Liver (tissue), 9 donors: Measurements from ENCODE around the gene CUEDC1. TPM values are rescaled to one million over a fixed set of nuclear protein-coding genes. Genes with fewer than 3 reads are reported as not detected.

ENCODE experiments used
- DNase-seq: peaks from one replicate; pipeline ENCODE4 v3.0.0-alpha.2; 2017; ENCODE audit warnings: low spot score
- H3K27ac ChIP-seq, 2 donors: one replicate each; pipeline ENCODE4 v1.7.0; 2013; ENCODE audit warnings: inconsistent platforms in 2 of 2, low read length in 2 of 2, control low read depth in 1 of 2, low read depth in 1 of 2, mild to moderate bottlenecking in 1 of 2
- H3K27me3 ChIP-seq, 4 donors: one replicate each; pipeline versions ENCODE4 v1.6.1 to v1.7.0; 2013; ENCODE audit warnings: low read length in 3 of 4, inconsistent platforms in 1 of 4, mild to moderate bottlenecking in 1 of 4, moderate library complexity in 1 of 4; ENCODE audit not compliant: control insufficient read depth in 4 of 4, insufficient read depth in 4 of 4
- H3K36me3 ChIP-seq, 4 donors: one replicate each; pipeline versions ENCODE4 v1.6.1 to v1.7.0; 2013; ENCODE audit warnings: low read length in 3 of 4, mild to moderate bottlenecking in 3 of 4, low read depth in 1 of 4, moderate library complexity in 1 of 4; ENCODE audit not compliant: control insufficient read depth in 4 of 4, insufficient read depth in 3 of 4
- H3K4me1 ChIP-seq, 4 donors: one replicate each; pipeline versions ENCODE4 v1.6.1 to v1.7.0; 2013; ENCODE audit warnings: low read length in 3 of 4, mild to moderate bottlenecking in 3 of 4, moderate library complexity in 1 of 4; ENCODE audit not compliant: control insufficient read depth in 4 of 4, insufficient read depth in 4 of 4
- H3K4me3 ChIP-seq, 3 donors: one replicate each; pipeline versions ENCODE4 v1.6.1 to v1.7.0; 2013; ENCODE audit warnings: low read length in 3 of 3, control low read depth in 1 of 3, low read depth in 1 of 3, mild to moderate bottlenecking in 1 of 3
- H3K9ac ChIP-seq, 2 donors: one replicate each; pipeline ENCODE4 v1.7.0; 2013; ENCODE audit warnings: low read length in 2 of 2, mild to moderate bottlenecking in 2 of 2, moderate library complexity in 2 of 2, control low read depth in 1 of 2, low read depth in 1 of 2
- H3K9me3 ChIP-seq, 4 donors: one replicate each; pipeline versions ENCODE4 v1.6.1 to v1.7.0; 2013; ENCODE audit warnings: low read length in 3 of 4; ENCODE audit not compliant: control insufficient read depth in 4 of 4
- CTCF ChIP-seq: fragments of 150-350 bp; IDR thresholded peaks from 2 replicates; pipeline ENCODE4 v1.5.1; 2017; ENCODE audit warnings: improper control_type of control experiment, low read depth, low read length; ENCODE audit not compliant: missing input control
- EGR1 ChIP-seq, 2 donors: IDR thresholded peaks; 2 replicates each; pipeline ENCODE4 v1.6.1; 2016 to 2018; ENCODE audit warnings: antibody characterized with exemption in 2 of 2, low read depth in 2 of 2
- FOXA1 ChIP-seq: IDR thresholded peaks from 2 replicates; pipeline ENCODE4 v1.6.1; 2016; ENCODE audit warnings: antibody characterized with exemption
- FOXA2 ChIP-seq: IDR thresholded peaks from 2 replicates; pipeline ENCODE4 v1.6.1; 2016; ENCODE audit warnings: antibody characterized with exemption
- GABPA ChIP-seq, 2 donors: IDR thresholded peaks in 1 of 2; conservative IDR thresholded peaks in 1 of 2; 2 replicates each; pipeline ENCODE4 v1.6.1; 2016; ENCODE audit warnings: antibody characterized with exemption in 2 of 2, mild to moderate bottlenecking in 1 of 2, moderate library complexity in 1 of 2
- HNF4A ChIP-seq, 2 donors: conservative IDR thresholded peaks; 2 replicates each; pipeline ENCODE4 v1.6.1; 2016; ENCODE audit warnings: antibody characterized with exemption in 2 of 2, mild to moderate bottlenecking in 2 of 2
- HNF4G ChIP-seq: IDR thresholded peaks from 2 replicates; pipeline ENCODE4 v1.6.1; 2016; ENCODE audit warnings: antibody characterized with exemption
- JUND ChIP-seq, 2 donors: IDR thresholded peaks; 2 replicates each; pipeline ENCODE4 v1.6.1; 2016; ENCODE audit warnings: antibody characterized with exemption in 2 of 2
- MAX ChIP-seq: IDR thresholded peaks from 2 replicates; pipeline ENCODE4 v1.6.1; 2016; ENCODE audit warnings: antibody characterized with exemption
- NR2F2 ChIP-seq: IDR thresholded peaks from 2 replicates; pipeline ENCODE4 v1.6.1; 2016; ENCODE audit warnings: antibody characterized with exemption
- RAD21 ChIP-seq, 2 donors: IDR thresholded peaks; 2 replicates each; pipeline ENCODE4 v1.6.1; 2016; ENCODE audit warnings: antibody characterized with exemption in 2 of 2, mild to moderate bottlenecking in 2 of 2
- RXRA ChIP-seq, 2 donors: IDR thresholded peaks; 2 replicates each; pipeline ENCODE4 v1.6.1; 2017 to 2018; ENCODE audit warnings: antibody characterized with exemption in 2 of 2, mild to moderate bottlenecking in 1 of 2
- SP1 ChIP-seq: IDR thresholded peaks from 2 replicates; pipeline ENCODE4 v1.6.1; 2018; ENCODE audit warnings: antibody characterized with exemption, mild to moderate bottlenecking
- TAF1 ChIP-seq: conservative IDR thresholded peaks from 2 replicates; pipeline ENCODE4 v1.6.1; 2016; ENCODE audit warnings: antibody characterized with exemption, mild to moderate bottlenecking
- YY1 ChIP-seq: IDR thresholded peaks from 2 replicates; pipeline ENCODE4 v1.6.1; 2016; ENCODE audit warnings: antibody characterized with exemption, mild to moderate bottlenecking
- ZBTB33 ChIP-seq: IDR thresholded peaks from 2 replicates; pipeline ENCODE4 v1.6.1; 2016; ENCODE audit warnings: antibody characterized with exemption
- WGBS: extraction: QIAGEN DNeasy Blood & Tissue Kit; methylation state at CpG from one replicate; pipeline ENCODE4 v1.1.7; 2013; 5-methylcytosine and 5-hydroxymethylcytosine counted together
- polyA plus RNA-seq, 2 donors: library from polyadenylated mRNA; stranded (reverse) in 1 of 2; unstranded in 1 of 2; fragments of 200-250 nt in 1 of 2; fragments of >200 nt in 1 of 2; fragmentation: Nextera tagmentation in 1 of 2; extraction: Ambion mirVana in 1 of 2; gene quantifications; one replicate each; pipeline versions ENCODE4 v1.2.1 to v1.2.3, GENCODE V29; 2013 to 2015
- total RNA-seq, 2 donors: library from RNA; depleted of rRNA; stranded (reverse); fragments of >200 nt; gene quantifications; one replicate each; pipeline ENCODE4 v1.2.3, GENCODE V29; 2014
- TF ChIP-seq, protein P1 (sequence below): IDR thresholded peaks from 2 replicates; pipeline ENCODE4 v1.6.1; 2016; ENCODE audit warnings: antibody characterized with exemption
- TF ChIP-seq, protein P2 (sequence below): IDR thresholded peaks from 2 replicates; pipeline ENCODE4 v1.6.1; 2016; ENCODE audit warnings: antibody characterized with exemption, mild to moderate bottlenecking
- donor health status: healthy.
- donor health status: healthy.
- donor health status: healthy.
- donor health status: healthy.
- donor health status: healthy.

Gene CUEDC1
- total and polyA plus RNA-seq, 4 donors = 2.6 to 4.9 (median 3.4) TPM

GRCh38 chr17:57838453-57838852 is 116.8 kb downstream of the CUEDC1 start:
- Histone ChIP-seq H3K36me3 (peaks cover 2 to 24% (median 15%) of the 10 kb centered on the region in 4 donors), H3K27me3 (no peaks in the 10 kb centered on the region), H3K9me3 (no peaks in the 10 kb centered on the region), H3K9ac (no peak overlapping the region), H3K4me3 (no peak overlapping the region), H3K4me1 (peaks cover 0 to 10% (median 9%) of the 10 kb centered on the region in 4 donors), H3K27ac (no peak overlapping the region)
- WGBS = 36% methylated on average over 4 of the region's 4 CpGs
- TF ChIP-seq GABPA (IDR thresholded peaks at IDR 0.05 in 1 of 2, conservative IDR thresholded peaks at IDR 0.05 in 1 of 2) (peak in 1 of 2 donors; percentile 66), FOXA2 (peak; percentile 41), RAD21 (IDR thresholded peaks at IDR 0.05) (peak in 1 of 2 donors; percentile 14), YY1 (peak; percentile 83), NR2F2 (no peak), HNF4G (peak; percentile 69), FOXA1 (peak; percentile 13), JUND (IDR thresholded peaks at IDR 0.05) (peak; percentile 35 to 67), HNF4A (conservative IDR thresholded peaks at IDR 0.05) (peak; percentile 84 to 88), CTCF (no peak), EGR1 (IDR thresholded peaks at IDR 0.05; ENCODE audit: low read depth in 2 of 2) (peak; percentile 45 to 77), MAX (peak; percentile 93), RXRA (IDR thresholded peaks at IDR 0.05) (peak; percentile 76 to 88), SP1 (peak; percentile 65), TAF1 (no peak), ZBTB33 (peak; percentile 57)
- TF ChIP-seq, protein P1, sequence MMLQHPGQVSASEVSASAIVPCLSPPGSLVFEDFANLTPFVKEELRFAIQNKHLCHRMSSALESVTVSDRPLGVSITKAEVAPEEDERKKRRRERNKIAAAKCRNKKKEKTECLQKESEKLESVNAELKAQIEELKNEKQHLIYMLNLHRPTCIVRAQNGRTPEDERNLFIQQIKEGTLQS = peak; percentile 33
- TF ChIP-seq, protein P2, sequence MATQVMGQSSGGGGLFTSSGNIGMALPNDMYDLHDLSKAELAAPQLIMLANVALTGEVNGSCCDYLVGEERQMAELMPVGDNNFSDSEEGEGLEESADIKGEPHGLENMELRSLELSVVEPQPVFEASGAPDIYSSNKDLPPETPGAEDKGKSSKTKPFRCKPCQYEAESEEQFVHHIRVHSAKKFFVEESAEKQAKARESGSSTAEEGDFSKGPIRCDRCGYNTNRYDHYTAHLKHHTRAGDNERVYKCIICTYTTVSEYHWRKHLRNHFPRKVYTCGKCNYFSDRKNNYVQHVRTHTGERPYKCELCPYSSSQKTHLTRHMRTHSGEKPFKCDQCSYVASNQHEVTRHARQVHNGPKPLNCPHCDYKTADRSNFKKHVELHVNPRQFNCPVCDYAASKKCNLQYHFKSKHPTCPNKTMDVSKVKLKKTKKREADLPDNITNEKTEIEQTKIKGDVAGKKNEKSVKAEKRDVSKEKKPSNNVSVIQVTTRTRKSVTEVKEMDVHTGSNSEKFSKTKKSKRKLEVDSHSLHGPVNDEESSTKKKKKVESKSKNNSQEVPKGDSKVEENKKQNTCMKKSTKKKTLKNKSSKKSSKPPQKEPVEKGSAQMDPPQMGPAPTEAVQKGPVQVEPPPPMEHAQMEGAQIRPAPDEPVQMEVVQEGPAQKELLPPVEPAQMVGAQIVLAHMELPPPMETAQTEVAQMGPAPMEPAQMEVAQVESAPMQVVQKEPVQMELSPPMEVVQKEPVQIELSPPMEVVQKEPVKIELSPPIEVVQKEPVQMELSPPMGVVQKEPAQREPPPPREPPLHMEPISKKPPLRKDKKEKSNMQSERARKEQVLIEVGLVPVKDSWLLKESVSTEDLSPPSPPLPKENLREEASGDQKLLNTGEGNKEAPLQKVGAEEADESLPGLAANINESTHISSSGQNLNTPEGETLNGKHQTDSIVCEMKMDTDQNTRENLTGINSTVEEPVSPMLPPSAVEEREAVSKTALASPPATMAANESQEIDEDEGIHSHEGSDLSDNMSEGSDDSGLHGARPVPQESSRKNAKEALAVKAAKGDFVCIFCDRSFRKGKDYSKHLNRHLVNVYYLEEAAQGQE = no peak
- no peak for DNase-seq
